ENCODE measurements around the gene FKBP2.

DNA sequence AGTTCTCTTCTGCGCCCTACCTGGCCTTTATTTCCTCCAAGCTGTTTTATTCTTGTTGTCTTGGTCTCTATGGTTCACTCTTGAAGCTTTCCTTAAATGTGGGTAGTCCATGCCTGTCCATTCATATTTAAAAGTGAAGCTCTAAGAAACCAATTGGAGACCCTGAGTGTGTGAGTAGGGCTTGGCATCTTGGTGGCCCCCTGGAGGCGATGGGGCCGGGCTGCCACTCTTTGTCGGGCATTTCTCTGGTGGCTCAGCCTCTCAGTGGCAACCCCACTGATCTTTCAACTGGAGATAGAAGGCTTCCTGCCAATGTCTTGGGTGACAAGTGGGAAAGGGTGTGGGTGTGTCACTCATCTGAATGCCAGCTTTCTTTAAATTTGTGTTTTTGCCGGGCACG lies 24.0 kb upstream of the FKBP2 start:
- TF ChIP-seq POLR2A (IDR thresholded peaks at IDR 0.05) = no peak
- TF ChIP-seq, protein P1, sequence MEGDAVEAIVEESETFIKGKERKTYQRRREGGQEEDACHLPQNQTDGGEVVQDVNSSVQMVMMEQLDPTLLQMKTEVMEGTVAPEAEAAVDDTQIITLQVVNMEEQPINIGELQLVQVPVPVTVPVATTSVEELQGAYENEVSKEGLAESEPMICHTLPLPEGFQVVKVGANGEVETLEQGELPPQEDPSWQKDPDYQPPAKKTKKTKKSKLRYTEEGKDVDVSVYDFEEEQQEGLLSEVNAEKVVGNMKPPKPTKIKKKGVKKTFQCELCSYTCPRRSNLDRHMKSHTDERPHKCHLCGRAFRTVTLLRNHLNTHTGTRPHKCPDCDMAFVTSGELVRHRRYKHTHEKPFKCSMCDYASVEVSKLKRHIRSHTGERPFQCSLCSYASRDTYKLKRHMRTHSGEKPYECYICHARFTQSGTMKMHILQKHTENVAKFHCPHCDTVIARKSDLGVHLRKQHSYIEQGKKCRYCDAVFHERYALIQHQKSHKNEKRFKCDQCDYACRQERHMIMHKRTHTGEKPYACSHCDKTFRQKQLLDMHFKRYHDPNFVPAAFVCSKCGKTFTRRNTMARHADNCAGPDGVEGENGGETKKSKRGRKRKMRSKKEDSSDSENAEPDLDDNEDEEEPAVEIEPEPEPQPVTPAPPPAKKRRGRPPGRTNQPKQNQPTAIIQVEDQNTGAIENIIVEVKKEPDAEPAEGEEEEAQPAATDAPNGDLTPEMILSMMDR (IDR thresholded peaks at IDR 0.05) = no peak
